ENCODE data around the gene LRRC75A.
A peak's percentile ranks its signal among the peaks of the same experiment; 100 is the strongest.

The LRRC75A gene

DNA sequence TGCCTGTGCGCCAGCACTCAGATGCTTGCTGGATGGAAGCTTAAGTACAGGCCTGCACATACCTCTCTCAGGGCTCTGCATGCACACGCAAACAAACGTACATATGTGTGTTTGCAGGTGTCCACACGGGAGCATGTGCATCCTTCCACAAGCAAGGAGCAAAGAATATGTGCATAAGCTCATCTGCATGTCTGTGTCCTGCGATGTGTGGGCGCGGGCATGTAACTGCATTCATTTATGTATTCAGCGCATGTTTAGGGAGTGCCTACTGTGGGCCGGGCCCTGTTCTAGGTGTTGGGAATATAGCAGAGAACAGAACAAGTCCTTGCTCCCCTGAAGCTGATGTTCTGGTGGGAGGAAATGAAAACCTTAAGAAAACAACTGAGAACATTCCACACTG, 62.9 kb downstream of the LRRC75A start:
- no peak for ATAC-seq (ENCODE audit: insufficient read depth, low read depth)

DNA sequence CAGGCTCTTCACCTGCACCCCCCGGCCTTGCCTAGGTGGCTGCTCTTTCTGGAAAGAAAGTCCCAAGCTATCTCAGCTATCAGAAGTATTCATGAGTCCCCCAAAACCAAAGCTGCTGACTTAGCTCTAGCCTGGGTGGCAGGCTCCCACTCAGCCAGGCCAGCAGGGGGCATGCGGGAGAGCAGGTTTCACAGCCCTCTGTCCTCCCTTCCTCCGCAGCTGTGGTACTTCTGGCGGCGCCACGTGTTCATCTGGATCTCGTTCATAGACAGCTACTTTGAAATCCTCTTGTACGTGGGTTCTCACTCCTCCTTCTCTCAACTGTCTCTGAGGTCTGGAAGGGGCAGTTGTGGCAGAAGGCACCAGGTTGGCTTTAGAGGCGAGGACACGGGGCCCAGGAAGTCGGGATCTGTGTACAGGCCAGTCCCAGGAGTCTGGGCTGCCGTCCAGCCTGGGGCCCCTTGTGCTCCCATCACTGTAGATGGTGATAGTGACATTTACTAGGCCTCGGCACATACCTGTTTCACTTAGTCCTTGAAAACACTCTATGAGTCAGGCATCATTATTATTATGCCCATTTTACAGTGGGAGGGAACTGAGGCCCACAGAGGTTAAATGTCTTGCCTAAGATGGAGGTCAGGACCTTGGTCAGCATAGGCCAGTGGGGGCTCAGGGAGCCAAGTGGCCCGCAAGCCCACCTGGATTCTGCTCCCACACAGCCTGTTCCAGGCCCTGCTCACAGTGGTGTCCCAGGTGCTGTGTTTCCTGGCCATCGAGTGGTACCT, 63.7 kb downstream of the LRRC75A start:
- H3K9ac ChIP-seq (ENCODE audit: low read depth, low read length): no peak overlapping the region
- TF ChIP-seq, protein P1, sequence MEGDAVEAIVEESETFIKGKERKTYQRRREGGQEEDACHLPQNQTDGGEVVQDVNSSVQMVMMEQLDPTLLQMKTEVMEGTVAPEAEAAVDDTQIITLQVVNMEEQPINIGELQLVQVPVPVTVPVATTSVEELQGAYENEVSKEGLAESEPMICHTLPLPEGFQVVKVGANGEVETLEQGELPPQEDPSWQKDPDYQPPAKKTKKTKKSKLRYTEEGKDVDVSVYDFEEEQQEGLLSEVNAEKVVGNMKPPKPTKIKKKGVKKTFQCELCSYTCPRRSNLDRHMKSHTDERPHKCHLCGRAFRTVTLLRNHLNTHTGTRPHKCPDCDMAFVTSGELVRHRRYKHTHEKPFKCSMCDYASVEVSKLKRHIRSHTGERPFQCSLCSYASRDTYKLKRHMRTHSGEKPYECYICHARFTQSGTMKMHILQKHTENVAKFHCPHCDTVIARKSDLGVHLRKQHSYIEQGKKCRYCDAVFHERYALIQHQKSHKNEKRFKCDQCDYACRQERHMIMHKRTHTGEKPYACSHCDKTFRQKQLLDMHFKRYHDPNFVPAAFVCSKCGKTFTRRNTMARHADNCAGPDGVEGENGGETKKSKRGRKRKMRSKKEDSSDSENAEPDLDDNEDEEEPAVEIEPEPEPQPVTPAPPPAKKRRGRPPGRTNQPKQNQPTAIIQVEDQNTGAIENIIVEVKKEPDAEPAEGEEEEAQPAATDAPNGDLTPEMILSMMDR (IDR thresholded peaks at IDR 0.05; ENCODE audit: borderline replicate concordance, extremely low read depth, low read length, poor library complexity, severe bottlenecking): peak; percentile 66
- TF ChIP-seq EZH2 (IDR thresholded peaks at IDR 0.05; ENCODE audit: borderline replicate concordance, low read depth, low read length, severe bottlenecking): no peak
- H3K4me3 ChIP-seq (ENCODE audit: low read depth in 1 of 2, low read length in 2 of 2): no peak overlapping the region
- no peak overlapping the region for H3K4me2 ChIP-seq (ENCODE audit: insufficient read depth, low read length)
- peak; percentile 49 for DNase-seq
- no peaks in the 10 kb centered on the region for H3K27me3 ChIP-seq (ENCODE audit: insufficient read depth, low read length, poor library complexity)
- no peaks in the 10 kb centered on the region for H3K4me1 ChIP-seq (ENCODE audit: insufficient read depth, low read length)
- peaks cover 2% of the 10 kb centered on the region; the same call in 1 of the 2 replicates for H4K20me1 ChIP-seq (ENCODE audit: insufficient read depth, low read length)
- H3K9me3 ChIP-seq (ENCODE audit: insufficient read depth, low read length, severe bottlenecking): no peaks in the 10 kb centered on the region
- no peak overlapping the region for H2AFZ ChIP-seq (ENCODE audit: low read depth, low read length)
- H3K79me2 ChIP-seq (ENCODE audit: insufficient read depth, low read length): no peaks in the 10 kb centered on the region
- H3K36me3 ChIP-seq (ENCODE audit: insufficient read depth, low read length): peaks cover 48% of the 10 kb centered on the region
- peak; percentile 76 for ATAC-seq (ENCODE audit: insufficient read depth, low read depth)
- no peak overlapping the region for H3K27ac ChIP-seq (ENCODE audit: low read length)

More for the DNA sequence above, 62.9 kb downstream of the LRRC75A start:
- peaks cover 44% of the 10 kb centered on the region for H3K36me3 ChIP-seq (ENCODE audit: insufficient read depth, low read length)
- no peaks in the 10 kb centered on the region for H3K4me1 ChIP-seq (ENCODE audit: insufficient read depth, low read length)
- TF ChIP-seq EZH2 (IDR thresholded peaks at IDR 0.05; ENCODE audit: borderline replicate concordance, low read depth, low read length, severe bottlenecking): no peak
- TF ChIP-seq, protein P1 (IDR thresholded peaks at IDR 0.05; ENCODE audit: borderline replicate concordance, extremely low read depth, low read length, poor library complexity, severe bottlenecking): no peak
- no peak overlapping the region for H3K27ac ChIP-seq (ENCODE audit: low read length)
- H3K9ac ChIP-seq (ENCODE audit: low read depth, low read length): no peak overlapping the region
- no peaks in the 10 kb centered on the region for H3K27me3 ChIP-seq (ENCODE audit: insufficient read depth, low read length, poor library complexity)
- no peaks in the 10 kb centered on the region for H3K79me2 ChIP-seq (ENCODE audit: insufficient read depth, low read length)
- no peak for DNase-seq
- H4K20me1 ChIP-seq (ENCODE audit: insufficient read depth, low read length): peaks cover 2% of the 10 kb centered on the region; the same call in 1 of the 2 replicates
- no peak overlapping the region for H3K4me3 ChIP-seq (ENCODE audit: low read depth in 1 of 2, low read length in 2 of 2)
- H3K4me2 ChIP-seq (ENCODE audit: insufficient read depth, low read length): no peak overlapping the region
- no peaks in the 10 kb centered on the region for H3K9me3 ChIP-seq (ENCODE audit: insufficient read depth, low read length, severe bottlenecking)
- H2AFZ ChIP-seq (ENCODE audit: low read depth, low read length): no peak overlapping the region

DNA sequence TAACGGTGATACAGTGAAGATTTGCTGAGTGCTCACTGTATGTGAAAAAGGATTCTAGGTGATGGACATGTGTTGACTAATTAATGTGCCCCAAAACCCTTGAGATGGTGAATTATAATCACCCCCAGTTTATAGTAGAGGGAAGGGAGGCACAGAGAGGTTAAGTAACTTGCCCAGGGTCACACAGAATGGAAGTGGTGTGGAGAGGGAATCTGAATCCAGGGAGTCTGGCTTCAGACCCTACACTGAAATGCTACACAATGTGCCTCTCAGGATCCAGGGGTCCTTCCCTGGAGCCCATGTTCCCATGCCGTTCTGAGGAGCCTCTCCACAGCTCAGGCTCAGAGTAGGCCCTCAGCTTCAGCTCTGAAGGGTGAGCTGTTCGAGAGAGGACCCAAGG, 65.0 kb downstream of the LRRC75A start:
- no peak for TF ChIP-seq EZH2 (IDR thresholded peaks at IDR 0.05; ENCODE audit: borderline replicate concordance, low read depth, low read length, severe bottlenecking)
- TF ChIP-seq, protein P1 (IDR thresholded peaks at IDR 0.05; ENCODE audit: borderline replicate concordance, extremely low read depth, low read length, poor library complexity, severe bottlenecking): no peak
- Histone ChIP-seq H3K4me3 (ENCODE audit: low read depth in 1 of 2, low read length in 2 of 2) (no peak overlapping the region), H3K27me3 (ENCODE audit: insufficient read depth, low read length, poor library complexity) (no peaks in the 10 kb centered on the region), H3K4me2 (ENCODE audit: insufficient read depth, low read length) (no peak overlapping the region), H3K79me2 (ENCODE audit: insufficient read depth, low read length) (no peaks in the 10 kb centered on the region), H3K9me3 (ENCODE audit: insufficient read depth, low read length, severe bottlenecking) (no peaks in the 10 kb centered on the region), H3K36me3 (ENCODE audit: insufficient read depth, low read length) (peaks cover 58% of the 10 kb centered on the region), H2AFZ (ENCODE audit: low read depth, low read length) (no peak overlapping the region), H3K9ac (ENCODE audit: low read depth, low read length) (no peak overlapping the region), H3K27ac (ENCODE audit: low read length) (no peak overlapping the region), H3K4me1 (ENCODE audit: insufficient read depth, low read length) (no peaks in the 10 kb centered on the region), H4K20me1 (ENCODE audit: insufficient read depth, low read length) (peaks cover 2% of the 10 kb centered on the region; the same call in 1 of the 2 replicates)
- ATAC-seq (ENCODE audit: insufficient read depth, low read depth): no peak
- no peak for DNase-seq
